ENCODE measurements around the gene NKAIN1.
A peak's percentile ranks its signal among the peaks of the same experiment; 100 is the strongest.

NKAIN1 gene

GRCh38 chr1:31238986-31239613 lies 587 bp downstream of the NKAIN1 start (continued):
- TF ChIP-seq PRDM2 (tag by site-specific recombination; IDR thresholded peaks at IDR 0.05; ENCODE audit: borderline replicate concordance) = no peak
- no peak for TF ChIP-seq GLI2 (tag by site-specific recombination; IDR thresholded peaks at IDR 0.05; ENCODE audit: borderline replicate concordance, low read depth)
- peak; percentile 65 for TF ChIP-seq ZNF341 (tag by site-specific recombination; IDR thresholded peaks at IDR 0.05; ENCODE audit: low read depth)
- no peak for TF ChIP-seq ZNF639 (tag by site-specific recombination; IDR thresholded peaks at IDR 0.05)
- no peak for TF ChIP-seq ZNF239 (tag by site-specific recombination; IDR thresholded peaks at IDR 0.05)
- peak; percentile 57; the same call in 1 of the 2 replicates for TF ChIP-seq GLIS1 (tag by site-specific recombination; IDR thresholded peaks at IDR 0.05)
- peak; percentile 13; the same call in 1 of the 2 replicates for TF ChIP-seq ZFHX2 (tag by site-specific recombination; conservative IDR thresholded peaks at IDR 0.05)
- TF ChIP-seq ZFP37 (tag by site-specific recombination; IDR thresholded peaks at IDR 0.05) = no peak
- no peak for TF ChIP-seq ZNF398 (tag by site-specific recombination; IDR thresholded peaks at IDR 0.05)
- TF ChIP-seq ZNF449 (tag by site-specific recombination; IDR thresholded peaks at IDR 0.05) = peak; percentile 89
- TF ChIP-seq ZNF473 (tag by site-specific recombination; IDR thresholded peaks at IDR 0.05) = no peak
- peak; percentile 83 for TF ChIP-seq GLIS2 (tag by site-specific recombination; IDR thresholded peaks at IDR 0.05)
- peak; percentile 79 for TF ChIP-seq ZBTB48 (tag by site-specific recombination; IDR thresholded peaks at IDR 0.05)
- TF ChIP-seq ZBTB26 (tag by site-specific recombination; optimal IDR thresholded peaks at IDR 0.05) = peak; percentile 94
- TF ChIP-seq ZEB2 (tag by site-specific recombination; IDR thresholded peaks at IDR 0.05) = 0 out of 2 replicates have a peak, but pooled peaks have one; percentile 44
- TF ChIP-seq PRDM10 (tag by site-specific recombination; IDR thresholded peaks at IDR 0.05) = peak; percentile 32; the same call in 1 of the 2 replicates
- TF ChIP-seq ZNF292 (tag by site-specific recombination; IDR thresholded peaks at IDR 0.05; ENCODE audit: borderline replicate concordance, low read depth) = no peak
- no peak for TF ChIP-seq ZNF169 (tag by site-specific recombination; IDR thresholded peaks at IDR 0.05)
- TF ChIP-seq PRDM6 (tag by site-specific recombination; IDR thresholded peaks at IDR 0.05) = no peak

Data from HEK293 (cell line).